ENCODE data around the gene TMEM176B. TPM values are rescaled to one million over a fixed set of nuclear protein-coding genes. Genes with fewer than 3 reads are reported as not detected.

The TMEM176B gene
- total RNA-seq, 2 experiments from 2014 or later, result not detected

- H3K4me1 Mint-ChIP-seq, result peaks cover 96% of the 10 kb centered on the region
- H3K4me3 Mint-ChIP-seq, result peak overlapping the region; percentile 41
- CTCF ChIA-PET, result interaction anchor here (0.7 to 1.5 kb wide), 3 partner anchors 23 to 175 kb away, joined by 3 read pairs; partner anchors contain the start of gene GIMAP1
- H3K9me3 Mint-ChIP-seq (ENCODE audit: low read depth), result no peaks in the 10 kb centered on the region
- H3K27ac Mint-ChIP-seq, result peak overlapping the region; percentile 95
- ATAC-seq, result no peak
- no peak for DNase-seq
- POLR2A ChIA-PET, result no interaction called here
- H3K27me3 Mint-ChIP-seq, result no peaks in the 10 kb centered on the region
- H3K36me3 Mint-ChIP-seq (ENCODE audit: low read depth), result peaks cover 53% of the 10 kb centered on the region
- intact Hi-C loops (cut with DNase I, micrococcal nuclease), result no loop called here
Observed at GRCh38 chr7:150745876-150746275, 54.3 kb downstream of the TMEM176B start.

GRCh38 chr7:150745086-150745485 is 55.1 kb downstream of the TMEM176B start:
- no peaks in the 10 kb centered on the region for H3K27me3 Mint-ChIP-seq
- peak overlapping the region; percentile 95 for H3K27ac Mint-ChIP-seq
- H3K36me3 Mint-ChIP-seq (ENCODE audit: low read depth), result peaks cover 61% of the 10 kb centered on the region
- DNase-seq, result no peak
- peak; percentile 8 for ATAC-seq
- H3K9me3 Mint-ChIP-seq (ENCODE audit: low read depth), result no peaks in the 10 kb centered on the region
- intact Hi-C loops (cut with DNase I, micrococcal nuclease), result no loop called here
- H3K4me3 Mint-ChIP-seq, result peak overlapping the region; percentile 41
- ChIA-PET CTCF (interaction anchor here (0.5 to 1.5 kb wide), 4 partner anchors 9 to 296 kb away, joined by 3 to 4 read pairs (median 3); no protein-coding TSS in a partner anchor), POLR2A (interaction anchor here (1.0 to 1.2 kb wide), 2 partner anchors 12 to 178 kb away, joined by 4 read pairs; partner anchors contain the start of gene GIMAP4)
- peaks cover 96% of the 10 kb centered on the region for H3K4me1 Mint-ChIP-seq

DNA sequence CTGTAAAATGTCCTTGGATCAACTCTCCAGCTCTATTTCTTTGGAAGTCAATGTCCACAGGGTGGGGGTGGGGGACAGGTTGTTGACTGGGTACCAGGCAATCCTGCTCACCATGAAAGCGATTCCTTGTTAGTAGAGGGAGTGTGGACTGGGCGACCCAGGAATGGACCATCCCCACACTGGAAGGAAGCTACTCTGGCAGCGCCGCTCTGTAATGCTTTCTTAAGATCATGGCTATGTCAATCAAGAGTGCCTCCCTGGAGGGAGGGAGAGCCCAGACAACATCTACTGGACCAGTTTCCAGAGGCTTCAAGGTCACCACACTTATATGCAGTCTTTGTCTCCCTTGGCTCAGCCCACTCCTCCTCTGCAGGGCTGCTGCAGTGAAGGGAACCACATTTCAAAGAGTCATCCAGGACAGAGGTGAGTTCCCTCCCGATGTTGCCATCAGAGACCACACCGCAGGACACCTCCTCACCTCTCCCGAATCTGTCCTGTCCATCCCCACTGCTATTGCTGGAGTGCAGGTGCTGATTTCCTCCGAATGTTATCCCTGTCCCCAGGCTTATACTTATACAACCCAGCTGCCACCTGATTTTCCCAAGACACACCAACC is 56.0 kb downstream of the TMEM176B start:
- H3K4me3 Mint-ChIP-seq, result peak overlapping the region; percentile 41
- peaks cover 68% of the 10 kb centered on the region for H3K36me3 Mint-ChIP-seq (ENCODE audit: low read depth)
- DNase-seq (no peak), ATAC-seq (no peak)
- peaks cover 93% of the 10 kb centered on the region for H3K4me1 Mint-ChIP-seq
- POLR2A ChIA-PET, result interaction anchor here (1.0 to 1.2 kb wide), 2 partner anchors 11 to 177 kb away, joined by 4 read pairs; partner anchors contain the start of gene GIMAP4
- intact Hi-C loops (cut with DNase I, micrococcal nuclease), result loop anchor here in 1 of 2 experiments (1.0 kb wide), 1 partner anchor 9 kb away; no protein-coding TSS in a partner anchor
- CTCF ChIA-PET, result interaction anchor here (0.7 to 1.1 kb wide), 4 partner anchors 11 to 312 kb away, joined by 3 to 4 read pairs (median 3); no protein-coding TSS in a partner anchor
- no peaks in the 10 kb centered on the region for H3K27me3 Mint-ChIP-seq
- H3K27ac Mint-ChIP-seq, result peak overlapping the region; percentile 95
- H3K9me3 Mint-ChIP-seq (ENCODE audit: low read depth), result peaks cover 2% of the 10 kb centered on the region

GRCh38 chr7:150742286-150742968 is 57.7 kb downstream of the TMEM176B start:
- ATAC-seq, result no peak
- POLR2A ChIA-PET, result interaction anchor here (1.0 kb wide), 1 partner anchor 26 kb away, joined by 4 read pairs; the partner anchor contains the start of gene GIMAP1
- H3K9me3 Mint-ChIP-seq (ENCODE audit: low read depth), result peaks cover 2% of the 10 kb centered on the region

More at GRCh38 chr7:150742286-150742968, 57.7 kb downstream of the TMEM176B start:
- no peaks in the 10 kb centered on the region for H3K27me3 Mint-ChIP-seq
- peaks cover 83% of the 10 kb centered on the region for H3K36me3 Mint-ChIP-seq (ENCODE audit: low read depth)
- H3K4me1 Mint-ChIP-seq, result peaks cover 76% of the 10 kb centered on the region
- peak overlapping the region; percentile 86 for H3K4me3 Mint-ChIP-seq
- peak; percentile 52 for DNase-seq
- H3K27ac Mint-ChIP-seq, result peak overlapping the region; percentile 95
- CTCF ChIA-PET, result interaction anchor here (1.4 to 3.1 kb wide), 4 partner anchors 9 to 293 kb away, joined by 3 to 10 read pairs (median 6); no protein-coding TSS in a partner anchor
- intact Hi-C loops (cut with DNase I, micrococcal nuclease), result no loop called here

Other genes with a start within 250 kb of the TMEM176B start
- 100 to 1,000 TPM; 109 to 135 TPM for gene GIMAP4, start 233.0 kb downstream of the TMEM176B start, total RNA-seq
- gene GIMAP6, start 168.0 kb downstream of the TMEM176B start, total RNA-seq, result 10 to 100 TPM; 21.6 to 25.4 TPM
- 10 to 100 TPM; 30.0 to 40.1 TPM for gene GIMAP2, start 114.7 kb downstream of the TMEM176B start, total RNA-seq
- 1 to 10 TPM; 3.5 to 5.5 TPM for gene GIMAP1, start 83.8 kb downstream of the TMEM176B start, total RNA-seq
- 10 to 100 TPM; 47.6 to 53.3 TPM for gene GIMAP5, start 62.9 kb downstream of the TMEM176B start, total RNA-seq
- not detected for gene TMEM176A, start 405 bp upstream of the TMEM176B start, total RNA-seq
- gene AOC1, start 52.2 kb upstream of the TMEM176B start, total RNA-seq, result not detected
- under 1 TPM; 0.48 to 0.54 TPM for gene KCNH2, start 178.0 kb upstream of the TMEM176B start, total RNA-seq
- gene NOS3, start 190.7 kb upstream of the TMEM176B start, total RNA-seq, result 10 to 100 TPM in 1 of 2 experiments, 1 to 10 TPM in 1; 9.3 to 11.1 TPM
- gene ATG9B, start 224.1 kb upstream of the TMEM176B start, total RNA-seq, result 10 to 100 TPM in 1 of 2 experiments, 1 to 10 TPM in 1; 6.9 to 10.0 TPM
- 10 to 100 TPM; 41.9 to 44.5 TPM for gene ABCB8, start 228.1 kb upstream of the TMEM176B start, total RNA-seq
- 1 to 10 TPM; 5.5 to 6.7 TPM for gene ASIC3, start 248.2 kb upstream of the TMEM176B start, total RNA-seq

Measured in activated CD4-positive, alpha-beta T cell treated with anti-CD3 and anti-CD28 coated beads for 36 hours (primary cell).